GM21717 (cell line): ENCODE results near the gene HECTD4.

Experiments used
- ATAC-seq: cut with Tn5 transposase; IDR thresholded peaks from one replicate; pipeline ENCODE4 v1.9.1; 2021; ENCODE audit warnings: mild to moderate bottlenecking, moderate library complexity; ENCODE audit not compliant: unreplicated experiment

Gene HECTD4

GRCh38 chr12:112217647-112218046 lies 164.6 kb downstream of the HECTD4 start:
- no peak for ATAC-seq

GRCh38 chr12:112216223-112216622 lies 166.0 kb downstream of the HECTD4 start:
- ATAC-seq, result no peak

- ATAC-seq, result no peak
These were observed 168.2 kb downstream of the HECTD4 start for GRCh38 chr12:112214064-112214463.

GRCh38 chr12:112208301-112208910 lies 173.8 kb downstream of the HECTD4 start:
- ATAC-seq, result no peak

GRCh38 chr12:112207397-112207924 lies 174.8 kb downstream of the HECTD4 start:
- ATAC-seq, result no peak

GRCh38 chr12:112206944-112207343 lies 175.3 kb downstream of the HECTD4 start:
- no peak for ATAC-seq

- no peak for ATAC-seq
These were observed 183.1 kb downstream of the HECTD4 start for GRCh38 chr12:112199136-112199535.

GRCh38 chr12:112198120-112198733 lies 184.0 kb downstream of the HECTD4 start:
- ATAC-seq, result no peak

GRCh38 chr12:112196196-112196875 lies 185.9 kb downstream of the HECTD4 start:
- no peak for ATAC-seq

- ATAC-seq, result no peak
These were observed 187.5 kb downstream of the HECTD4 start for GRCh38 chr12:112194601-112195247.

GRCh38 chr12:112192475-112192874 lies 189.8 kb downstream of the HECTD4 start:
- no peak for ATAC-seq

GRCh38 chr12:112191840-112192321 lies 190.3 kb downstream of the HECTD4 start:
- ATAC-seq, result no peak

GRCh38 chr12:112191201-112191600 lies 191.0 kb downstream of the HECTD4 start:
- no peak for ATAC-seq

GRCh38 chr12:112190231-112191025 lies 191.8 kb downstream of the HECTD4 start:
- ATAC-seq, result no peak

GRCh38 chr12:112188130-112188830 lies 194.0 kb downstream of the HECTD4 start:
- no peak for ATAC-seq

- ATAC-seq, result no peak
These were observed 196.9 kb downstream of the HECTD4 start for GRCh38 chr12:112185093-112185923.

- ATAC-seq, result no peak
These were observed 198.0 kb downstream of the HECTD4 start for GRCh38 chr12:112184056-112184887.
